IPS-18a (cell line): Measurements from ENCODE around the gene DUSP7.
"Not testable (repeated sequence)": the region's sequence is repeated elsewhere in the genome, so short reads cannot be mapped to it uniquely, and the experiment has no call there.

Experiments
- H3K27ac ChIP-seq: one replicate; pipeline ENCODE4 v1.5.1; 2013; ENCODE audit warnings: low read length
- H3K27me3 ChIP-seq: one replicate; pipeline ENCODE4 v1.6.1; 2013; ENCODE audit warnings: mild to moderate bottlenecking, low read length; ENCODE audit not compliant: control insufficient read depth, insufficient read depth
- H3K36me3 ChIP-seq: one replicate; pipeline ENCODE4 v1.6.1; 2013; ENCODE audit warnings: low read depth, low read length; ENCODE audit not compliant: control insufficient read depth
- H3K4me1 ChIP-seq: one replicate; pipeline ENCODE4 v1.6.1; 2013; ENCODE audit warnings: low read depth, low read length; ENCODE audit not compliant: control insufficient read depth
- H3K4me3 ChIP-seq: one replicate; pipeline ENCODE4 v1.5.1; 2013; ENCODE audit warnings: low read length
- H3K9ac ChIP-seq: one replicate; pipeline ENCODE4 v1.6.1; 2013; ENCODE audit warnings: mild to moderate bottlenecking, low read length, moderate library complexity
- H3K9me3 ChIP-seq: one replicate; pipeline ENCODE4 v1.6.1; 2013; ENCODE audit warnings: low read depth, low read length; ENCODE audit not compliant: control insufficient read depth

The DUSP7 gene

GRCh38 chr3:52051444-52051843 lies 4.9 kb downstream of the DUSP7 start:
- H3K27ac ChIP-seq, result no peak overlapping the region

GRCh38 chr3:52050571-52050970 lies 5.8 kb downstream of the DUSP7 start:
- H3K4me1 ChIP-seq, result peaks cover 10% of the 10 kb centered on the region
- no peak overlapping the region for H3K9ac ChIP-seq
- H3K4me3 ChIP-seq, result no peak overlapping the region
- no peaks in the 10 kb centered on the region for H3K9me3 ChIP-seq
- peaks cover 18% of the 10 kb centered on the region for H3K36me3 ChIP-seq
- H3K27me3 ChIP-seq, result no peaks in the 10 kb centered on the region
- H3K27ac ChIP-seq, result no peak overlapping the region

More at GRCh38 chr3:52051444-52051843, 4.9 kb downstream of the DUSP7 start:
- H3K4me3 ChIP-seq, result no peak overlapping the region
- no peak overlapping the region for H3K9ac ChIP-seq
- H3K4me1 ChIP-seq, result peaks cover 10% of the 10 kb centered on the region
- H3K9me3 ChIP-seq, result no peaks in the 10 kb centered on the region
- no peaks in the 10 kb centered on the region for H3K27me3 ChIP-seq
- peaks cover 18% of the 10 kb centered on the region for H3K36me3 ChIP-seq

GRCh38 chr3:52049503-52049902 lies 6.9 kb downstream of the DUSP7 start:
- H3K27me3 ChIP-seq, result no peaks in the 10 kb centered on the region
- H3K4me3 ChIP-seq, result no peak overlapping the region
- H3K9me3 ChIP-seq, result no peaks in the 10 kb centered on the region
- H3K9ac ChIP-seq, result no peak overlapping the region
- no peak overlapping the region for H3K27ac ChIP-seq
- H3K4me1 ChIP-seq, result peaks cover 10% of the 10 kb centered on the region
- peaks cover 18% of the 10 kb centered on the region for H3K36me3 ChIP-seq

- no peak overlapping the region for H3K4me3 ChIP-seq
- H3K9me3 ChIP-seq, result no peaks in the 10 kb centered on the region
- H3K4me1 ChIP-seq, result peaks cover under 1% of the 10 kb centered on the region
- no peaks in the 10 kb centered on the region for H3K27me3 ChIP-seq
- no peak overlapping the region for H3K27ac ChIP-seq
- peaks cover 18% of the 10 kb centered on the region for H3K36me3 ChIP-seq
- H3K9ac ChIP-seq, result no peak overlapping the region
Measured at GRCh38 chr3:52047295-52047960, 8.9 kb downstream of the DUSP7 start.

GRCh38 chr3:52046902-52047239 lies 9.5 kb downstream of the DUSP7 start:
- Histone ChIP-seq H3K9ac (no peak overlapping the region), H3K27me3 (no peaks in the 10 kb centered on the region), H3K4me3 (no peak overlapping the region), H3K27ac (no peak overlapping the region), H3K9me3 (no peaks in the 10 kb centered on the region), H3K4me1 (no peaks in the 10 kb centered on the region), H3K36me3 (peaks cover 18% of the 10 kb centered on the region)

- H3K9me3 ChIP-seq, result no peaks in the 10 kb centered on the region
- no peak overlapping the region for H3K9ac ChIP-seq
- H3K4me1 ChIP-seq, result no peaks in the 10 kb centered on the region
- H3K36me3 ChIP-seq, result peaks cover 13% of the 10 kb centered on the region
- no peaks in the 10 kb centered on the region for H3K27me3 ChIP-seq
- no peak overlapping the region for H3K4me3 ChIP-seq
- H3K27ac ChIP-seq, result no peak overlapping the region
Measured at GRCh38 chr3:52046186-52046901, 10.0 kb downstream of the DUSP7 start.

- H3K27ac ChIP-seq, result no peak overlapping the region
- no peaks in the 10 kb centered on the region for H3K9me3 ChIP-seq
- no peaks in the 10 kb centered on the region for H3K4me1 ChIP-seq
- H3K4me3 ChIP-seq, result no peak overlapping the region
- no peak overlapping the region for H3K9ac ChIP-seq
- peaks cover 2% of the 10 kb centered on the region for H3K36me3 ChIP-seq
- H3K27me3 ChIP-seq, result no peaks in the 10 kb centered on the region
Measured at GRCh38 chr3:52044869-52045619, 11.3 kb downstream of the DUSP7 start.

- no peak overlapping the region for H3K9ac ChIP-seq
- H3K4me1 ChIP-seq, result no peaks in the 10 kb centered on the region
- H3K4me3 ChIP-seq, result no peak overlapping the region
- no peak overlapping the region for H3K27ac ChIP-seq
- H3K9me3 ChIP-seq, result no peaks in the 10 kb centered on the region
- H3K36me3 ChIP-seq, result no peaks in the 10 kb centered on the region
- H3K27me3 ChIP-seq, result no peaks in the 10 kb centered on the region
Measured at GRCh38 chr3:52043750-52044149, 12.6 kb downstream of the DUSP7 start.

- H3K9me3 ChIP-seq, H3K4me1 ChIP-seq: not testable (repeated sequence)
Measured at GRCh38 chr3:52043039-52043438, 13.3 kb downstream of the DUSP7 start.

GRCh38 chr3:52041118-52041731 lies 15.1 kb downstream of the DUSP7 start:
- Histone ChIP-seq H3K4me3 (no peak overlapping the region), H3K27me3 (no peaks in the 10 kb centered on the region), H3K36me3 (no peaks in the 10 kb centered on the region), H3K9me3 (no peaks in the 10 kb centered on the region), H3K4me1 (peaks cover 4% of the 10 kb centered on the region), H3K27ac (no peak overlapping the region), H3K9ac (no peak overlapping the region)

More at GRCh38 chr3:52043039-52043438, 13.3 kb downstream of the DUSP7 start:
- H3K36me3 ChIP-seq, H3K9ac ChIP-seq, H3K27me3 ChIP-seq, H3K4me3 ChIP-seq, H3K27ac ChIP-seq: not testable (repeated sequence)

- no peak overlapping the region for H3K9ac ChIP-seq
- no peaks in the 10 kb centered on the region for H3K36me3 ChIP-seq
- H3K4me3 ChIP-seq, result no peak overlapping the region
- H3K27ac ChIP-seq, result no peak overlapping the region
- H3K9me3 ChIP-seq, result no peaks in the 10 kb centered on the region
- no peaks in the 10 kb centered on the region for H3K27me3 ChIP-seq
- H3K4me1 ChIP-seq, result peaks cover 4% of the 10 kb centered on the region
Measured at GRCh38 chr3:52040600-52040999, 15.8 kb downstream of the DUSP7 start.
